Measurements from ENCODE around the gene AZGP1.
"Not testable (repeated sequence)": the region's sequence is repeated elsewhere in the genome, so short reads cannot be mapped to it uniquely, and the experiment has no call there.

The AZGP1 gene

DNA sequence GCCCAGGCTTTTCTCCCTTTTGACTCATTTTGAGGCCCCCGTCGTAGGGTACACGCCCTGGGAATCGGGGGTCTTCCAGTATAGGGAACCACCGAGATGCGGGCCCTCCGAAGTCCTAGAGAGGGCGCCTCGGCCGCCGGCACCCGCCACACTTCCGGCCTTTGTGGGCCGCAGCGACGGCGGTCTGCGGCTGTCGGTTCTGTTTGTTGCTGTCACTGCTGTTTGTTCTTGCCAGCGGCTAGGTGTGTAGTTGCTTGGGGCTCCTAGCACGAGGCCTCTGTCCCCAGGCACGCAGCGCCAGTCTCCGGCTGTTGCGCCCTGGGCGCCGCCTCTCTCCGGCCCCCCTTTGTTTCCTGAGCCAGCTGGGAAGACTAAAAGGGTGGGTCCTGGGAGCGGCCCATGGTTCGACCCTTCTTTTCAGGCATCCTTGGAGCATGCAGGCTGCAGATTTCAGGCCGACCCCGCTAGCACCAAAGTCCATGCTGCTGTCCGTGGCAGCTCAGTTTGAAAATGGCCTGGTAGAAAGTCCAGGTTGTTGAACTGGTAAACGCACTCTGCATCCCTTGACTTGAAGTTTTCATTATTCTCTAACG is 21.8 kb upstream of the AZGP1 start:
- peak; percentile 65 for DNase-seq (ENCODE audit: low read depth)

DNA sequence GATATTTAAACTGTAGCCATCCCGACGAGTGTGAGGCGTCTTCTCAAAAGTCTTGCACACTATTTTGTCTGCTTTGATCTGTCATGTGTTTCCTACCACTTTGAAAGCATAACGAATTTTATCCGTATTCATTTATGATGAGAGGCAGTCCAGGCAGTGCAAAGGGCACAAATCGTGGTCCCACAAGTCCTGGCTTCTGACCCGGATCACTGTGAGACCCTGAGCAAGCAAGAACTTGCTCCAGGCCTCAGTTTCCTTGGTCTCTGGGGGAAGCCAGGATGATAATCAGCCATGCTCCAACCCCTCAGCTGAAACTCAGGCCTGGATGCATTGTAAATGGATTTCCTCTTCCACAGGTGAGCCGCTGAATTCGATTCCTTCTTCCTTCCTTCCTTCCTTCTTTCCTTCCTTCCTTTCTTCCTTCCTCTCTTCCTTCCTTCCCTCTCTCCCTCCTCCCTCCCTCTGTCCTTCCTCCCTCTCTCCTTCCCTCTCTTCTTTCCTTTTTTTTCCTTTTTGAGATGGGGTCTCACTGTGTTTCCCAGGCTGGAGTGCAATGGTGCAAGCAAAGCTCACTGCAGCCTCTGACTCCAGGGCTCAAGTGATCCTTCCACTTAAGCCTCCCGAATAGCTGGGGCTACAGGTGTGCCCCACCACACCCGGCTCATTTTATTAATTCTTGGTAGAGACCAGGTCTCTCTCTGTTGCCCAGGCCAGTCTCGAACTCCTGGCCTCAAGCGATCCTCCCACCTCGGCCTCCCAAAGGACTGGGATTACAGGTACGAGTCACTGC is 21.1 kb upstream of the AZGP1 start:
- DNase-seq (ENCODE audit: low read depth): no peak

DNA sequence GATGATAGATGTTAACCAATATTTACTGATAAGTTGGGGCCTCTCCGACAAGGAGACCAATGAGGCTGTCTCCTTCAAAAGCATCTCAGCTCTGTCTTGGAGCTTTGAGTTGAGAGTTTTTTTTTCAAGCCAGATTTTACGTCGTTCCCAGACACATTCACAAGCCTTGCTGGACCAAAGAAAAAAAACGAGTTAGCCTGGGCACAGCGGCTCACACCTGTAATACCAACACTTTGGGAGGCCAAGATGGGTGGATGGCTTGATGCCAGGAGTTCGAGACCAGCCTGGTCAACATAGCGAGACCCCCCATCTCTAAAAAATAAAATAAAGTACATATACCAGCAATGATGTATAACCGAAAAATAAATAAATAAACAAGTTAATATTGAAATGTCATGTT is 19.0 kb upstream of the AZGP1 start:
- DNase-seq (ENCODE audit: low read depth): no peak

DNA sequence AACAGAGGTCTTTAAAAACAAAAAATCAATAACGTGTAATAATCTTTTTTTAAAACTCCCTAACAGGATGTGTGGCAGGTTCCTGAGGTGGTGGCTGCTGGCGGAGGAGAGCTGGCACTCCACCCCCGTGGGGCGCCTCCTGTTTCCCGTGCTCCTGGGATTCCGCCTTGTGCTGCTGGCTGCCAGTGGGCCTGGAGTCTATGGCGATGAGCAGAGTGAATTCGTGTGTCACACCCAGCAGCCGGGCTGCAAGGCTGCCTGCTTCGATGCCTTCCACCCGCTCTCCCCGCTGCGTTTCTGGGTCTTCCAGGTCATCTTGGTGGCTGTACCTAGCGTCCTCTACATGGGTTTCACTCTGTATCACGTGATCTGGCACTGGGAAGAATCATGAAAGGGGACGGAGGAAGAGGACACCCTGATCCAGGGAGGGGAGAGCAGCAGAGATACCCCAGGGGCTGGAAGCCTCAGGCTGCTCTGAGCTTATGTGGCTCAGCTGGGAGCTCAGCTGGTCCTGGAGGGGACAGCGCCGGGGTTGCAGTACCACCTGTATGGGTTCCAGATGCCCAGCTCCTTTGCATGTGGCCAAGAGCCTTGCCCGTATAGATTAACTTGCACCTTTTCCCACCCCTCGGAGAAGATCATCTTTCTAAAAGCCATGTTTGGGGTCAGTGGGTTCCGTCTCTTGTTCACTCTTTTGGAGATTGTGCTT is 16.7 kb upstream of the AZGP1 start:
- DNase-seq (ENCODE audit: low read depth): no peak

DNA sequence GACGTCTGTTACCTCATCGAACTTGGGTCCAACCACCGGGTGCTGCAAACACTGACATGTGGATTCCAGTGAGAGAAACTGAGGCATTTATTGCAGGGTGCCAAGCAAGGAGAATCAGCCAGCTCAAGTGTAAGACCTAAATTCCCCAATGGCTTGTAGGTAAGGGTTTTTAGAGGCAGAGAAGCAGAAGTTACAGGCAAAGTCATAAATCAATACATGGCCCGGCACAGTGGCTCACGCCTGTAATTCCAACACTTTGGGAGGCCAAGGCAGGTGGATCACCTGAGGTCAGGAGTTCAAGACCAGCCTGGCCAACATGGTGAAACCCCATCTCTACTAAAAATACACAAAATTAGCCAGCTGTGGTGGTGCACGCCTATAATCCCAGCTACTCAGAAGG is 15.7 kb upstream of the AZGP1 start:
- not testable (repeated sequence) for DNase-seq (ENCODE audit: low read depth)

GRCh38 chr7:99990460-99990852 is 14.6 kb upstream of the AZGP1 start:
- no peak for DNase-seq (ENCODE audit: low read depth)

GRCh38 chr7:99987846-99988245 is 12.0 kb upstream of the AZGP1 start:
- DNase-seq (ENCODE audit: low read depth): no peak

- DNase-seq (ENCODE audit: low read depth): not testable (repeated sequence)
These were observed 11.5 kb upstream of the AZGP1 start for GRCh38 chr7:99987306-99987705.

DNA sequence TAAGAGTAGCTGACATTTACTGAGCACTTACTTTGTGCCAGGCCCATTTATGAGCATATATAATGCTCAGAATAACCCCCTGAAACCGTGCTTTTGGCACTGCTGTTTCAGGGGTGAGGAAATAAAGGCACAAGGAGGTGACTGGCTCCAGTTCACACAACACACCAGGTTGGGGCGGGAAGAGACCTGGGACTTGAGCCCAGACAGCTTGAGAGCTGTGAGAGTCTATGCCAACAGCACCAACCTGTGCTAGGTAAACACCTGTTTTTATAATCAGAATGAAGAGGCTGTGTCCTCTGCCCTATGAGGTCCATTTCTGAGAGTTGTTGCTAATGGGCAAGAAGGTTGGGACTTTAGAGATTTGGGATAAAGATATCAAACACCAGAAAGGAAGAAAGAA is 8.8 kb upstream of the AZGP1 start:
- DNase-seq (ENCODE audit: low read depth): no peak

DNA sequence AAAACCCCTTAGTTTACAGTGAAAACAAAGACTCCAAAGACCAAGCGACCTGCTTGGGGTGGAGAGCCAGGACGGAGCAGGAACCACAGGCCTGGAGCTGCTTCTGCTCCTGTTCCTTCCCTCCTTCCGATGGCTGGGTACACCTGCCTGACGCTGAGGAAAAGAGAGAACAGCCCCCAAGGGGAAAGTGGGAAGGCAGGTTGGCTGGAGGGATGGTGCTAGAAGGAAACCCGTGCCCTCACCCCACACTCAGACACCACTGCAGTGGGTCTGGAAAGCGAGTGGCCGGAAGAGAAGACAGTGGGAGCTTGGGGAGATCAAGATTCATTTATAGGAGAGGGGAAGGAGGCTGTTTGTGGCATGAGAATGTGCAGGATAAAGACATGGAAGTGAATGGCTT is 5.2 kb upstream of the AZGP1 start:
- not testable (repeated sequence) for DNase-seq (ENCODE audit: low read depth)

GRCh38 chr7:99980448-99980872 is 4.6 kb upstream of the AZGP1 start:
- not testable (repeated sequence) for DNase-seq (ENCODE audit: low read depth)

DNA sequence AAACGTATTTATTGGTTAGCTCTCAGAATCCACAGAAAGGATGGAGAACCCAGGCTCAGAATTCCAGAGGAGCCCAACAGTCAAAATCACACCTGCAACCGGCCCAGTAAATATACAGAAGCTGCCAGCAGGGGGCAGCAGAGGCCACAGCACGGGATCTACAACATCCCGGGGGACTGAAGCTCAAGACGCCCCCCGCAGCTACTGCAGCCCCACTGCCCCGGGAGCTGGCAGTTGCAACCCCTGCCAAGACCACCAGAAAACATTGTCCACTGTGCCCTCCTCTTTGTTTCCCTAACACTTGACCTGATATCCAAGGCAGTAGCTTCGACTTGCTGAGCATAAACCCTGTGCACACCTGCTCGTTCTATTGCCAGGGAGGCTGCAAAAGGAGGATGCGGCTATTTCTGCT is 4.0 kb upstream of the AZGP1 start:
- peak; percentile 43 for DNase-seq (ENCODE audit: low read depth)

DNA sequence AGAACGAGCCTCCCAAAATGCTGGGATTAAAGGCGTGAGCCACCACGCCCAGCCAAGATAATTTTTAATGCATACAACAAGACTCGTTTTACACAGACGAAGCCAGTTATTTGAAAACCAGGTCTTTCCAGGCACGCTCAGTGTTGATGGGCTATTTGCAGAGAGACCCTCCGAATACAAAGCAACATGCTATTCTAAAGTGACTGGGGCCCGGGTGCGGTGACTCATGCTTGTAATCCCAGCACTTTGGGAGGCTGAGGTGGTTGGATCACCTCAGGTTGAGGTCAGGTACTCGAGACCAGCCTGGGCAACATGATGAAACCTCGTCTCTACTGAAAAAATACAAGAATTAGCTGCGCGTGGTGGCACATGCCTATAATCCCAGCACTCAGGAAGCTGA is 795 bp upstream of the AZGP1 start:
- no peak for DNase-seq (ENCODE audit: low read depth)

DNA sequence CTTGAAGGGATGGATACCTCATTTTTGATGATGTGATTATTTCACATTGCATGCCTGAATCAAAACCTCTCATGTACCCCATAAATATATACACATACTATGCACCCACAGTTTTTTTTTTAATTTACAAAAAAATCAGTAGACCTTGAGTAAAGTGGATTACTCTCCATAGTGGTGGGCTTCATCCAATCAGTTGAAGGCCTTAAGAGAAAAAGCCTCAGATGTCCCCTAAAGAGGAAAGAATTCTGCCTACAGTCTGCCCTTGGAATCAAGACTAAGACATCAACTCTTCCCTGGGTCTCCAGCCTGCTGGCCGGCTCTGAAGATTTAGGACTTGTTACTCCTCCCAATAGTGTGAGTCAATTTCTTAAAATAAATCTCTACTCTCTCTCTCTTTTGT is 1.1 kb downstream of the AZGP1 start:
- DNase-seq (ENCODE audit: low read depth): no peak

DNA sequence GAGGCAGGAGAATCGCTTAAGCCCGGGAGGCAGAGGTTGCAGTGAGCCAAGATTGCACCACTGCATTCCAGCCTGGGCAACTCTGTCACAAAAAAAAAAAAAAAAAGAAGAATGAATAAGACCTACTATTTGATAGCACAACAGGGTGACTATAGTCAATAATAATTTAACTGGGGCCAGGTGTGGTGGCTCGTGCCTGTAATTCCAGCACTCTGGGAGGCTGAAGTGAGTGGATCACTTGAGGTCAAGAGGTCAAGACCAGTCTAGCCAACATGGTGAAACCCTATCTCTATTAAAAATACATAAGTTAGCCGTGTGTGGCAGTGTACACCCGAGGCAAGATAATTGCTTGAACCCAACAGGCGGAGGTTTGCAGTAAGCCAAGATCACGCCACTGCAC is 2.0 kb downstream of the AZGP1 start:
- DNase-seq (ENCODE audit: low read depth): not testable (repeated sequence)

DNA sequence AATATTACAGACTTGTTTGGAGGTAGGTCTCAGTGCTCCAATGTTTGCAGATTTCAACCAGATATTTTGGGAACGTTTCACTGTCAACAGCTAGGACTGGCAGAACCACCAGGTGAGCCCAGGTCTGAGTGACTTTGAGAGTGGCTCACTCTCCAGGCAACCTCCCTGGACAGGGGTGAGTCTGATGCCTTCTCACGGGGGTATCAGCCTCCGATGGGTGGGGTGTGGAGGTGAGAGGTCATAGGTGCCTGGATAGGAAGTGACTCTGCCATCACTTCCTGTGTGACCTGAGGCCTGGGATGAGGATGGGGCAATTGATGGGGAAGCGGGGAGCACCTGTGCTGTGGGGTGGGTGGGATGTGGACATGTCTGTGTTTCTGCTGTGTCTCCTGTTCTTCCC is 4.6 kb downstream of the AZGP1 start:
- no peak for DNase-seq (ENCODE audit: low read depth)

DNA sequence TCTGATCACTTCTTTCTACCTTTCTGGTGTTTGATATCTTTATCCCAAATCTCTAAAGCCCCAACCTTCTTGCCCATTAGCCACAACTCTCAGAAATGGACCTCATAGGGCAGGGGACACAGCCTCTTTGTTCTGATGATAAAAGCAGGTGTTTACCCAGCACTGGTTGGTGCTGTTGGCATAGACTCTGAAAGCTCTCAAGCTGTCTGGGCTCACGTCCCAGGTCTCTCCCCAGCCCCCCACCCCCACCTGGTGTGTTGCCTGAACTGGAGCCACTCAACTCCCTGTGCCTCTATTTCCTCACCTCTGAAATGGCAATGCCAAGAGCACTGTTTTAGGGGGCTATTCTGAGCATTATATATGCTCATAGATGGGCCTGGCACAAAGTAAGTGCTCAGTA is 6.0 kb downstream of the AZGP1 start:
- DNase-seq (ENCODE audit: low read depth): not testable (repeated sequence)

- DNase-seq (ENCODE audit: low read depth): no peak
These were observed 6.5 kb downstream of the AZGP1 start for GRCh38 chr7:99969298-99969697.

DNA sequence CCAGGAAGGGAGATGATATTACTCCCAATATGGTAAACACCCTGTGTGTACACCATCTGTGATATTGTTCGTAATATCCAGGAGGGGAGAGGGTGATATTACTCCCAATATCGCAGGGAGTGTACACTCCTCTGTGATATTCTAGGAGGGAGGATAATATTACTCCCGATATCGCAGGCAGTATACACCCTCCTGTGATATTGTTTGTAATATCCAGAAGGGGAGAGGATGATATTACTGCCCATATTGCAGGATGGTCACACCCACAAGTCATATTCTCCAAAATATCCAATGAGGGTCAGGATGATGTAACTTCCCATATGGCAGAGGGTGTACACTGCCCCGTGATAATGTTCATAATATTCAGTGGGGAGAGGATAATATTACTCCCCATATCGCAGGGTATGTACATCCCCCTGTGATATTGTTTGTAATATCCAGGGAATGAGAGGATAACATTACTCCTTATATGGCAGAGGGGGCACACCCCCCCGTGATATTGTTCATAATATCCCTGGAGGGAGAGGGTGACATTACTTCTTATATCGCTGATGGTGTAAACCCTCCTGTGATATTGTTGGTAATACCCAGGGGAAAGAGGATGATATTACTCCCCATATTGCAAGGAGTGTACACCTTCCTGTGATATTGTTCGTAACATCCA is 17.1 kb downstream of the AZGP1 start:
- DNase-seq (ENCODE audit: low read depth): no peak

GRCh38 chr7:99955247-99955646 is 20.6 kb downstream of the AZGP1 start:
- DNase-seq (ENCODE audit: low read depth): no peak

GRCh38 chr7:99954643-99955042 is 21.2 kb downstream of the AZGP1 start:
- DNase-seq (ENCODE audit: low read depth): not testable (repeated sequence)

DNA sequence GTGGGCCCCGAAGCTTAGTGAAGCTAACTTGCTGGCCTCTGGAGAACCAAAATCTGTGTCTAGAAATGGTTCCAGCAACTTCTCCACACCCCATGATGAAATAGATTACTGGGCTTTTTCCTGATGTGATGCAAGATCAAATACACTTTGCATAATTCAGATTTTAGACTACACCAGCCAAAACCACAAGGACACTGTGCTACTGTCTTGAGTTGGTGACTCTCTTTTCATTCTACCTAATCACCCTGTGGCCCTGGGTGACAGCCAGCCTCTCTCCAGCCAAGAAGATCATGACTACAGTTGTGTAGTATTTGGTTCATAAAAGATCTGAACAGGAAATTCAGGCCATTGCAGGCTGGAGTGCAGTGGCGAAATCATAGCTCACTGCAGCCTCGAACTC is 22.2 kb downstream of the AZGP1 start:
- DNase-seq (ENCODE audit: low read depth): no peak

GRCh38 chr7:99952649-99953048 is 23.2 kb downstream of the AZGP1 start:
- DNase-seq (ENCODE audit: low read depth): not testable (repeated sequence)
